Esophagus muscularis mucosa (tissue), 4 donors: ENCODE data around the gene METTL4. TPM values are rescaled to one million over a fixed set of nuclear protein-coding genes. Genes with fewer than 3 reads are reported as not detected.

Source experiments
- DNase-seq: peaks from one replicate; pipeline ENCODE4 v3.0.0-alpha.2; 2017; ENCODE audit errors: extremely low spot score
- H3K27ac ChIP-seq, 4 donors: fragments of 200-600 bp; sonication (generic); replicated peaks in 1 of 4; 1 replicate in 3 of 4; 2 replicates in 1 of 4; pipeline ENCODE4 v1.5.1; 2016 to 2019; ENCODE audit warnings: mild to moderate bottlenecking in 1 of 4
- H3K27me3 ChIP-seq, 4 donors: fragments of 200-600 bp; sonication (generic); one replicate each; pipeline versions ENCODE4 v1.5.1 to v1.6.0; 2016 to 2019
- H3K36me3 ChIP-seq, 4 donors: fragments of 200-600 bp; sonication (generic); one replicate each; pipeline ENCODE4 v1.5.1; 2016 to 2019
- H3K4me1 ChIP-seq, 4 donors: fragments of 200-600 bp; sonication (generic); one replicate each; pipeline ENCODE4 v1.5.1; 2016 to 2019
- H3K4me3 ChIP-seq, 4 donors: fragments of 200-600 bp; sonication (generic); 1 replicate in 2 of 4; 2 replicates in 2 of 4; pipeline ENCODE4 v1.5.1; 2016 to 2019; ENCODE audit warnings: mild to moderate bottlenecking in 4 of 4, moderate library complexity in 1 of 4
- H3K9me3 ChIP-seq, 4 donors: fragments of 200-600 bp; sonication (generic); 1 replicate in 3 of 4; 2 replicates in 1 of 4; pipeline ENCODE4 v1.5.1; 2016 to 2019
- EP300 ChIP-seq: sonication (generic); formaldehyde crosslinking; IDR thresholded peaks from one replicate; pipeline ENCODE4 v1.6.1; 2017; ENCODE audit warnings: antibody characterized with exemption
- POLR2A ChIP-seq: fragments of 450-650 bp; IDR thresholded peaks from one replicate; pipeline ENCODE4 v1.6.1; 2017; ENCODE audit warnings: antibody characterized with exemption, moderate library complexity, mild to moderate bottlenecking, low read depth
- POLR2AphosphoS5 ChIP-seq, 2 donors: sonication (generic); formaldehyde crosslinking; IDR thresholded peaks; one replicate each; pipeline ENCODE4 v1.6.1; 2017; ENCODE audit warnings: antibody characterized with exemption in 2 of 2
- WGBS: methylation state at CpG from one replicate; pipeline ENCODE4 v1.1.5; 2018; 5-methylcytosine and 5-hydroxymethylcytosine counted together
- intact Hi-C: fragments of 100-400 bp; cut with DNase I; formaldehyde crosslinking; loops from one replicate; pipeline ENCODE4 v1.15.1; 2023
- total RNA-seq, 4 donors: library from RNA; depleted of rRNA; stranded (reverse); fragments of >200 nt; gene quantifications; one replicate each; pipeline versions ENCODE4 v1.1.0 to v1.2.1, GENCODE V29; 2016
- TF ChIP-seq, protein P1 (sequence below), 3 experiments: fragments of 200-600 bp in 2 of 3; fragments of 450-650 bp in 1 of 3; sonication (generic) in 2 of 3; IDR thresholded peaks; one replicate each; pipeline ENCODE4 v1.5.1; 2017 to 2019; ENCODE audit warnings: antibody characterized with exemption in 3 of 3, mild to moderate bottlenecking in 2 of 3, moderate library complexity in 1 of 3

The METTL4 gene
- total RNA-seq, 4 donors from 2014 or later: 4.3 to 8.3 (median 5.7) TPM

DNA sequence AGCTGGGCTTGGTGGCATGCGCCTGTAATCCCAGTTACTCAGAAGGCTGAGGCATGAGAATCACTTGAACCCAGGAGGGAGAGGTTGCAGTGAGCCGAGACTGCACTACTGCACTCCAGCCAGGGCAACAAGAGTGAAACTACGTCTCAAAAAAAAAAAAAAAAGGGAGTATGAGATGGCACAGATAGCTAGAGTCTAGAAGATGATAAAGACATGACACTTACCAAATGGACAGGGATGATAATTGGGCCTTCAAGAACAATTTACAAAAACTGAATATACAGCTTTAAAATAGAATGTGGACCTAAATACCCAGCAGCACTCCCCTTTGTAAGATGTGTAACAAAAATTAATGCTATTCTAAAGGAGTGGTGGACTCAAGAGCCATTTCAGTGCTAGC is 2.7 kb downstream of the METTL4 start:
- Histone ChIP-seq H3K36me3 (peaks cover 0 to 13% (median 6%) of the 10 kb centered on the region in 4 donors), H3K27ac (no peak overlapping the region), H3K27me3 (peaks cover 0 to 7% (median 0%) of the 10 kb centered on the region in 4 donors), H3K9me3 (no peaks in the 10 kb centered on the region), H3K4me1 (peaks cover 10 to 28% (median 25%) of the 10 kb centered on the region in 4 donors), H3K4me3 (no peak overlapping the region)
- TF ChIP-seq POLR2A: no peak
- TF ChIP-seq EP300: no peak
- TF ChIP-seq, protein P1, sequence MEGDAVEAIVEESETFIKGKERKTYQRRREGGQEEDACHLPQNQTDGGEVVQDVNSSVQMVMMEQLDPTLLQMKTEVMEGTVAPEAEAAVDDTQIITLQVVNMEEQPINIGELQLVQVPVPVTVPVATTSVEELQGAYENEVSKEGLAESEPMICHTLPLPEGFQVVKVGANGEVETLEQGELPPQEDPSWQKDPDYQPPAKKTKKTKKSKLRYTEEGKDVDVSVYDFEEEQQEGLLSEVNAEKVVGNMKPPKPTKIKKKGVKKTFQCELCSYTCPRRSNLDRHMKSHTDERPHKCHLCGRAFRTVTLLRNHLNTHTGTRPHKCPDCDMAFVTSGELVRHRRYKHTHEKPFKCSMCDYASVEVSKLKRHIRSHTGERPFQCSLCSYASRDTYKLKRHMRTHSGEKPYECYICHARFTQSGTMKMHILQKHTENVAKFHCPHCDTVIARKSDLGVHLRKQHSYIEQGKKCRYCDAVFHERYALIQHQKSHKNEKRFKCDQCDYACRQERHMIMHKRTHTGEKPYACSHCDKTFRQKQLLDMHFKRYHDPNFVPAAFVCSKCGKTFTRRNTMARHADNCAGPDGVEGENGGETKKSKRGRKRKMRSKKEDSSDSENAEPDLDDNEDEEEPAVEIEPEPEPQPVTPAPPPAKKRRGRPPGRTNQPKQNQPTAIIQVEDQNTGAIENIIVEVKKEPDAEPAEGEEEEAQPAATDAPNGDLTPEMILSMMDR (IDR thresholded peaks at IDR 0.05): no peak
- TF ChIP-seq POLR2AphosphoS5 (IDR thresholded peaks at IDR 0.05): no peak
- intact Hi-C loops: no loop called here
- no peak for DNase-seq
- 88% methylated on average over 3 of the region's 3 CpGs for WGBS

DNA sequence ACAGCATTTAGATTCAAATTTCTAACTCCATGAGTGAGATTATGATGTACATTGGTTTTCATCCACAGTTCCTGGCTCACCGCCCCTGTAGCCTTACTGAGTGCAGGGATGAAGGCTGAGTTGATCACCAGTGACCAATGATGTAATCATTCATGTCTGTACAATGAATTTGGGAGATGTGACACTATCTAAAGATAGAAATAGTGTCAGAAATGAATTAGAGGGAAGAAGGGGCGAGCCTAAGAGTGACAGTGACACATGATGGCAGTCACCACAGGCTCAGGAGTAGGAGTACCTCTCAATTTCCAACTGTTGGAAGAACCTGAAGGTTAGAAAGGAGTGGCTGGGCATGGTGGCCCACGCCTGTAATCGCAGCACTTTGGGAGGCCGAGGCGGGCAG is 3.2 kb downstream of the METTL4 start:
- TF ChIP-seq POLR2A (no peak), EP300 (no peak), POLR2AphosphoS5 (IDR thresholded peaks at IDR 0.05) (no peak)
- TF ChIP-seq, protein P1 (IDR thresholded peaks at IDR 0.05): no peak

DNA sequence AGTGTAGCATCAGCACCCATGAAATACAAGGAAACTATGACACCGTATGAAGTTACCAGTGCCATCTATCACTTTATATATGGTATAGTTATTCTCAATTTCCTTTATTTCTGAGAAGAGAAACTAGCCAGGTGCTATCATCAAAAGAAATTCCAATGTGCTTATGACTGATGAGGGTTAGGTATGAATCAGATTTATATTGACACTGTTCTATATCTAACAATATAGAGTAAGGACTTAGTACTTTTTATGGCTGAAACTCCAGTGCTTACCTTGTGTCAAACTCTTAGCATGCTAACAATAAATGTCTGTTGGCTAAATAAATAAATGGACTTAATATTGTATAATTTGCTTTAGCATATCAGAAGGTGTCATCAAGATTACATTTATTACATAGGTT is 6.9 kb downstream of the METTL4 start:
- H3K4me1 ChIP-seq: peaks cover 0 to 8% (median 5%) of the 10 kb centered on the region in 4 donors
- H3K27me3 ChIP-seq: no peaks in the 10 kb centered on the region
- H3K36me3 ChIP-seq: peaks cover 0 to 26% (median 14%) of the 10 kb centered on the region in 4 donors
- no peak for TF ChIP-seq POLR2AphosphoS5 (IDR thresholded peaks at IDR 0.05)
- TF ChIP-seq EP300: no peak
- no peak for TF ChIP-seq POLR2A
- TF ChIP-seq, protein P1 (IDR thresholded peaks at IDR 0.05): no peak
- DNase-seq: no peak
- intact Hi-C loops: no loop called here
- WGBS: 97% methylated on average over 1 of the region's 1 CpG
- no peak overlapping the region for H3K27ac ChIP-seq
- no peak overlapping the region for H3K4me3 ChIP-seq
- no peaks in the 10 kb centered on the region for H3K9me3 ChIP-seq

More for the DNA sequence above, 3.2 kb downstream of the METTL4 start:
- Histone ChIP-seq H3K27me3 (peaks cover 0 to 7% (median 0%) of the 10 kb centered on the region in 4 donors), H3K9me3 (no peaks in the 10 kb centered on the region), H3K36me3 (peaks cover 0 to 13% (median 8%) of the 10 kb centered on the region in 4 donors), H3K27ac (no peak overlapping the region), H3K4me1 (peaks cover 10 to 28% (median 25%) of the 10 kb centered on the region in 4 donors), H3K4me3 (no peak overlapping the region)
- no peak for DNase-seq
- intact Hi-C loops: no loop called here
- WGBS: 77% methylated on average over 6 of the region's 6 CpGs

GRCh38 chr18:2559249-2559648 is 12.1 kb downstream of the METTL4 start:
- WGBS: 88% methylated on average over 1 of the region's 1 CpG
- intact Hi-C loops: no loop called here
- Histone ChIP-seq H3K36me3 (peaks cover 0 to 19% (median 5%) of the 10 kb centered on the region in 4 donors), H3K4me1 (no peaks in the 10 kb centered on the region), H3K27me3 (no peaks in the 10 kb centered on the region), H3K27ac (no peak overlapping the region), H3K9me3 (no peaks in the 10 kb centered on the region), H3K4me3 (no peak overlapping the region)
- DNase-seq: no peak
- TF ChIP-seq POLR2A: no peak
- no peak for TF ChIP-seq POLR2AphosphoS5 (IDR thresholded peaks at IDR 0.05)
- TF ChIP-seq, protein P1 (IDR thresholded peaks at IDR 0.05): no peak
- no peak for TF ChIP-seq EP300

DNA sequence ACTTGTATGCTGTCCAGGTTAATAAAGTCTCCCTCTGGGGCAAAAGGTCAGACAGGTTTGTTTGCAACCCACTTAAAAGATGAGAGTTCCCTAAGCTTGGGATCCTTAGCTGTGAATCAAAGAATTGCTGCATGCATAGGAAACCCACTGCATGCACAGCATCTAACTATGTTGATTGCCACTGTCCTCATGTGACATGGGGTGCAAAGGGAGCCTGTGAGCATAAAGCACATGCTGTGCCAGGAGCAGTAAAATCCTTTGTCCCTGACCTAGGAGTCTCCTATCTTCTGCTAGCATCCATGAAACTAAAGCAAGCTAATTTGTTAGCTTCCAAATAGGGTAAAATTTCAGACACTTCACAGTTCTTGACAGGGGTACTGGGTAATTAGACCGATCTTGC is 13.8 kb downstream of the METTL4 start:
- peaks cover 0 to 9% (median 5%) of the 10 kb centered on the region in 4 donors for H3K36me3 ChIP-seq
- H3K27ac ChIP-seq: no peak overlapping the region
- WGBS: no CpG with 5 or more reads among the region's 1 CpG
- no peak overlapping the region for H3K4me3 ChIP-seq
- no peaks in the 10 kb centered on the region for H3K4me1 ChIP-seq
- no peak for DNase-seq
- intact Hi-C loops: loop anchor here (2.0 kb wide), 1 partner anchor 33 kb away; no protein-coding TSS in a partner anchor
- TF ChIP-seq, protein P1 (IDR thresholded peaks at IDR 0.05): no peak
- TF ChIP-seq EP300 (no peak), POLR2A (no peak), POLR2AphosphoS5 (IDR thresholded peaks at IDR 0.05) (no peak)
- H3K9me3 ChIP-seq: no peaks in the 10 kb centered on the region
- H3K27me3 ChIP-seq: no peaks in the 10 kb centered on the region
